H9 (cell line): Measurements from ENCODE around the gene SAMM50. TPM values are rescaled to one million over a fixed set of nuclear protein-coding genes. Genes with fewer than 3 reads are reported as not detected.

Experiments used
- DNase-seq: peaks from one replicate; pipeline ENCODE4 v3.0.0-alpha.2; 2017
- H2AFZ ChIP-seq: one replicate; pipeline ENCODE4 v1.6.1; 2013; ENCODE audit warnings: mild to moderate bottlenecking, low read length, control low read depth, moderate library complexity
- H2AK5ac ChIP-seq: 2 replicates; pipeline ENCODE4 v1.6.1; 2013; ENCODE audit warnings: low read length, control low read depth, mixed read lengths; ENCODE audit not compliant: insufficient read length
- H2BK120ac ChIP-seq: one replicate; pipeline ENCODE4 v1.6.1; 2013; ENCODE audit warnings: low read depth, mild to moderate bottlenecking, low read length, control low read depth, inconsistent platforms; ENCODE audit not compliant: poor library complexity, severe bottlenecking
- H2BK12ac ChIP-seq: 2 replicates; pipeline ENCODE4 v1.6.1; 2013; ENCODE audit warnings: low read length, control low read depth, mixed read lengths, low read depth; ENCODE audit not compliant: insufficient read length
- H2BK15ac ChIP-seq: 2 replicates; pipeline ENCODE4 v1.6.1; 2013; ENCODE audit warnings: low read depth, low read length, control low read depth
- H2BK20ac ChIP-seq: one replicate; pipeline ENCODE4 v1.6.1; 2013; ENCODE audit warnings: low read depth, mild to moderate bottlenecking, low read length, control low read depth, inconsistent platforms; ENCODE audit not compliant: poor library complexity, severe bottlenecking
- H2BK5ac ChIP-seq: 2 replicates; pipeline ENCODE4 v1.6.1; 2013; ENCODE audit warnings: low read length, control low read depth, mixed read lengths; ENCODE audit not compliant: insufficient read length
- H3K14ac ChIP-seq: 2 replicates; pipeline ENCODE4 v1.6.1; 2013; ENCODE audit warnings: low read length, control low read depth; ENCODE audit not compliant: insufficient read depth
- H3K18ac ChIP-seq: 2 replicates; pipeline ENCODE4 v1.6.1; 2013; ENCODE audit warnings: low read depth, mild to moderate bottlenecking, mixed read lengths, low read length, control low read depth; ENCODE audit not compliant: insufficient read length
- H3K23ac ChIP-seq: 2 replicates; pipeline ENCODE4 v1.6.1; 2013; ENCODE audit warnings: low read length, control low read depth, mixed read lengths, low read depth; ENCODE audit not compliant: insufficient read length
- H3K23me2 ChIP-seq: 2 replicates; pipeline ENCODE4 v1.6.1; 2013; ENCODE audit warnings: low read depth, mild to moderate bottlenecking, mixed read lengths, low read length, control low read depth; ENCODE audit not compliant: insufficient read length, poor library complexity, severe bottlenecking
- H3K27ac ChIP-seq: 2 replicates; pipeline ENCODE4 v1.5.1; 2013; ENCODE audit warnings: low read length, control low read depth, mixed read lengths, low read depth; ENCODE audit not compliant: insufficient read length
- H3K27me3 ChIP-seq: 2 replicates; pipeline ENCODE4 v1.6.1; 2013; ENCODE audit warnings: low read length, control low read depth, inconsistent platforms; ENCODE audit not compliant: insufficient read depth
- H3K4ac ChIP-seq: 2 replicates; pipeline ENCODE4 v1.6.1; 2013; ENCODE audit warnings: low read depth, mild to moderate bottlenecking, control low read depth, inconsistent platforms, low read length, moderate library complexity
- H3K4me1 ChIP-seq: 2 replicates; pipeline ENCODE4 v1.6.1; 2013; ENCODE audit warnings: low read length, control low read depth, inconsistent platforms; ENCODE audit not compliant: insufficient read depth
- H3K4me2 ChIP-seq: 2 replicates; pipeline ENCODE4 v1.6.1; 2013; ENCODE audit warnings: low read length, control low read depth, mixed read lengths; ENCODE audit not compliant: insufficient read length, insufficient read depth
- H3K56ac ChIP-seq: 2 replicates; pipeline ENCODE4 v1.6.1; 2013; ENCODE audit warnings: low read depth, mild to moderate bottlenecking, mixed read lengths, low read length, control low read depth; ENCODE audit not compliant: insufficient read length
- H3K79me1 ChIP-seq: 2 replicates; pipeline ENCODE4 v1.6.1; 2013; ENCODE audit warnings: low read depth, mild to moderate bottlenecking, moderate library complexity, low read length, control low read depth, inconsistent platforms; ENCODE audit not compliant: insufficient read depth, poor library complexity, severe bottlenecking
- H3K79me2 ChIP-seq: 2 replicates; pipeline ENCODE4 v1.6.1; 2013; ENCODE audit warnings: low read length, control low read depth, inconsistent platforms; ENCODE audit not compliant: insufficient read depth
- H3K9ac ChIP-seq: 2 replicates; pipeline ENCODE4 v1.6.1; 2013; ENCODE audit warnings: low read length, control low read depth, mixed read lengths; ENCODE audit not compliant: insufficient read length; ENCODE audit errors: extremely low read depth
- H3K9me3 ChIP-seq: one replicate; pipeline ENCODE4 v1.6.1; 2013; ENCODE audit warnings: low read depth, low read length, inconsistent platforms; ENCODE audit not compliant: control insufficient read depth
- H3T11ph ChIP-seq: one replicate; pipeline ENCODE4 v1.6.1; 2013; ENCODE audit warnings: mild to moderate bottlenecking, low read length, control low read depth, inconsistent platforms
- H4K20me1 ChIP-seq: one replicate; pipeline ENCODE4 v1.6.1; 2013; ENCODE audit not compliant: control insufficient read depth, insufficient read length, insufficient read depth
- H4K5ac ChIP-seq: 2 replicates; pipeline ENCODE4 v1.6.1; 2013; ENCODE audit warnings: low read depth, mild to moderate bottlenecking, mixed read lengths, low read length, control low read depth; ENCODE audit not compliant: insufficient read length
- H4K8ac ChIP-seq: replicated peaks from 2 replicates; pipeline ENCODE4 v1.6.1; 2013; ENCODE audit warnings: low read length, control low read depth, mixed read lengths, low read depth; ENCODE audit not compliant: insufficient read length
- H4K91ac ChIP-seq: 2 replicates; pipeline ENCODE4 v1.6.1; 2013; ENCODE audit warnings: low read depth, mild to moderate bottlenecking, moderate library complexity, mixed read lengths, low read length, control low read depth; ENCODE audit not compliant: insufficient read length
- H3K27ac Mint-ChIP-seq, 3 experiments: 2 replicates in 2 of 3; 3 replicates in 1 of 3; pipeline ENCODE4 v1.8.0; 2020 to 2021; ENCODE audit warnings: mixed read lengths in 3 of 3, mild to moderate bottlenecking in 1 of 3, moderate library complexity in 1 of 3
- H3K27me3 Mint-ChIP-seq: 2 replicates; pipeline ENCODE4 v1.8.0; 2021; ENCODE audit warnings: low read depth, mild to moderate bottlenecking, moderate library complexity, mixed read lengths
- H3K36me3 Mint-ChIP-seq, 3 experiments: 2 replicates in 2 of 3; 3 replicates in 1 of 3; pipeline ENCODE4 v1.8.0; 2020 to 2021; ENCODE audit warnings: low read depth in 3 of 3, mixed read lengths in 3 of 3; ENCODE audit not compliant: insufficient read depth in 1 of 3
- H3K4me1 Mint-ChIP-seq, 2 experiments: 2 replicates each; pipeline ENCODE4 v1.8.0; 2020; ENCODE audit warnings: mixed read lengths in 2 of 2
- H3K4me3 Mint-ChIP-seq, 2 experiments: 2 replicates in 1 of 2; 3 replicates in 1 of 2; pipeline ENCODE4 v1.8.0; 2020 to 2021; ENCODE audit warnings: mild to moderate bottlenecking in 2 of 2, mixed read lengths in 2 of 2, moderate library complexity in 1 of 2
- H3K9me3 Mint-ChIP-seq, 2 experiments: 2 replicates in 1 of 2; 3 replicates in 1 of 2; pipeline ENCODE4 v1.8.0; 2020; ENCODE audit warnings: mild to moderate bottlenecking in 2 of 2, mixed read lengths in 2 of 2, moderate library complexity in 1 of 2
- CTCF ChIP-seq: fragments of 200-600 bp; sonication (generic); conservative IDR thresholded peaks from 3 replicates; pipeline ENCODE4 v1.8.0; 2021; ENCODE audit warnings: antibody characterized with exemption, mild to moderate bottlenecking
- WGBS: extraction: QIAGEN DNeasy Blood & Tissue Kit; methylation state at CpG from one replicate; pipeline ENCODE4 v1.1.7; 2013; ENCODE audit warnings: missing lambda C conversion rate, low lambda C conversion rate, mixed read lengths; ENCODE audit not compliant: insufficient read length; ENCODE audit errors: extremely low coverage; 5-methylcytosine and 5-hydroxymethylcytosine counted together
- total RNA-seq: library from RNA; stranded (reverse); gene quantifications from 2 replicates; pipeline ENCODE4 v1.2.1, GENCODE V29; 2021

SAMM50 gene
- total RNA-seq, 1 experiment from 2014 or later = 57.2 TPM

- no peak for TF ChIP-seq CTCF
- Histone ChIP-seq H3K23ac (no peak overlapping the region), H3K23me2 (peaks cover 8% of the 10 kb centered on the region), H2BK5ac (no peak overlapping the region), H3K9me3 (no peaks in the 10 kb centered on the region), H3K79me2 (no peaks in the 10 kb centered on the region), H2BK12ac (no peak overlapping the region), H2BK15ac (no peak overlapping the region), H2AK5ac (no peak overlapping the region), H3K4ac (no peak overlapping the region), H3K14ac (no peak overlapping the region), H2BK120ac (no peak overlapping the region), H3T11ph (no peak overlapping the region), H3K27ac (no peak overlapping the region), H3K79me1 (no peaks in the 10 kb centered on the region), H4K20me1 (no peaks in the 10 kb centered on the region), H4K8ac (no peak overlapping the region), H3K4me1 (no peaks in the 10 kb centered on the region; the same call in 1 of the 2 replicates), H3K27me3 (no peaks in the 10 kb centered on the region), H3K4me2 (no peak overlapping the region), H2BK20ac (no peak overlapping the region), H3K18ac (no peak overlapping the region), H4K5ac (no peak overlapping the region), H3K9ac (no peak overlapping the region), H3K56ac (no peak overlapping the region), H4K91ac (no peak overlapping the region), H2AFZ (no peak overlapping the region)
- no peak for DNase-seq
- Mint-ChIP-seq H3K9me3 (no peaks in the 10 kb centered on the region; a peak in 1 of 5 replicates), H3K27ac (peak overlapping the region in 2 of 3 experiments; percentile 22 to 37; a peak in 2 of 7 replicates), H3K4me3 (no peak overlapping the region; a peak in 1 of 5 replicates), H3K36me3 (no peaks in the 10 kb centered on the region), H3K4me1 (peaks cover 26 to 28% of the 10 kb centered on the region in 2 experiments), H3K27me3 (peaks cover 12% of the 10 kb centered on the region)
- no CpG with 5 or more reads among the region's 28 CpGs for WGBS
Observed at GRCh38 chr22:44026630-44027511, 71.6 kb downstream of the SAMM50 start.
